ENCODE measurements around the gene KCNIP3.
"Not testable (repeated sequence)": the region's sequence is repeated elsewhere in the genome, so short reads cannot be mapped to it uniquely, and the experiment has no call there.

The KCNIP3 gene

DNA sequence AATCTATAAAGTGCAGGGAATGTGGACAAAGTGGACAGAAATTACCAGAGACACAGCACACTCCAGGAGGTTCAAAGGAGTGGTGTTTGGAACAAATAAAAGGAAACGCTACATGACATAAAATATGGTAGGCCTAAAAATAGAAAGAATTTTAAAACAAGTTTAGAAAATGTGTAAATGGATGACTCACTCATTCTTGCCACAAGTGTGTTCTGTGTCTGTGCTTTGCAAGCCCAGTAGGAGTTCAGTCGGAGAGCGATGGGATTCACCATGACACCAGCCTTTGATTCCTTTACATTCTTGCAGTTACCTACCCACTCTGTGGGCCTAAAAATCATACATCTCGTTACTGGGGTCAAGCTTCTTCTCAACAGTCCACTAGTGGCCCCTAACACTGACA lies 136.2 kb downstream of the KCNIP3 start:
- DNase-seq, result not testable (repeated sequence)

- DNase-seq, result not testable (repeated sequence)
These were observed 136.8 kb downstream of the KCNIP3 start for GRCh38 chr2:95433973-95434372.

GRCh38 chr2:95434507-95435076 lies 137.4 kb downstream of the KCNIP3 start:
- DNase-seq, result not testable (repeated sequence)

DNA sequence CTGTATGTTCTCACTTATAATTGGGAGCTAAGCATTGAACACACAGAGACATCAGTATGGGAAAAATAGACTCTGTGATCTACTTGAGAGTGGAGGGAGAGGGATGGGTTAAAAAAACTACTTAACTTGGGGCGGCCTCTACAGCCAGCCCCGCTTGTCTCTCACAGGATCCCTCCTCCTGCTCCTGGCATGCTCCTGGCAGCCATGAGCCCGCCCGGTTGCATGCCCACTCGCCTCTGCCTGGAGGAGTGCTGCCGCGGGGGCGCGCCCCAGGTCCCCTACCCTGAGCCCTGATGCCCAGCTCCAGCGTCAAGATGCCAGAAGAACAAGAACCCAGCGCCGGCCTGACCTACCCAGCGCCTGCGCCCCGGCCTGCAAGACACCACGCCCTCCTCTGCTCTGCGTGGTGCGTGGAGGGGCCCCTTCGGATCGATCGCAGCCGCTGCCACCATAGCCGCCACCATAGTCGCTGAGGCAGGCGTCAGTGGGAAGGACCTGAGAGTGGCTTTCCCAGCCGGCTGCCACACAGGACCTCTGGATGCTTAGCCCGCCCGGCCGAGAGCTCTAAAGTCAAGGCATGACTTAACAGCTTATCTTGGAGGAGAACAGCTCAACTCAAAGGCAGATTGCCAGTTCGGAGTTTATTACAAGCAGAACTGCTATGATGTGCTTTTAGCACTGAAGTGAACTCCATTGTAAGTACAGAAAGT lies 138.2 kb downstream of the KCNIP3 start:
- not testable (repeated sequence) for DNase-seq
